Measurements from ENCODE around the gene CTDSP2. TPM values are rescaled to one million over a fixed set of nuclear protein-coding genes. Genes with fewer than 3 reads are reported as not detected.
"Not testable (repeated sequence)": the region's sequence is repeated elsewhere in the genome, so short reads cannot be mapped to it uniquely, and the experiment has no call there.

The CTDSP2 gene
- total RNA-seq, 1 experiment from 2014 or later, result 43.6 TPM

- no peak for DNase-seq (ENCODE audit: extremely low read depth, low read depth)
These were observed 36.5 kb upstream of the CTDSP2 start for GRCh38 chr12:57883057-57883456.

- no peak for DNase-seq (ENCODE audit: extremely low read depth, low read depth)
These were observed 36.0 kb upstream of the CTDSP2 start for GRCh38 chr12:57882575-57882974.

GRCh38 chr12:57881475-57881874 lies 34.9 kb upstream of the CTDSP2 start:
- DNase-seq (ENCODE audit: extremely low read depth, low read depth), result no peak

- not testable (repeated sequence) for DNase-seq (ENCODE audit: extremely low read depth, low read depth)
These were observed 34.5 kb upstream of the CTDSP2 start for GRCh38 chr12:57881035-57881434.

- DNase-seq (ENCODE audit: extremely low read depth, low read depth), result no peak
These were observed 31.3 kb upstream of the CTDSP2 start for GRCh38 chr12:57877876-57878275.

- no peak for DNase-seq (ENCODE audit: extremely low read depth, low read depth)
These were observed 29.4 kb upstream of the CTDSP2 start for GRCh38 chr12:57875753-57876547.

- DNase-seq (ENCODE audit: extremely low read depth, low read depth), result no peak
These were observed 27.9 kb upstream of the CTDSP2 start for GRCh38 chr12:57874166-57875108.

GRCh38 chr12:57872362-57872761 lies 25.8 kb upstream of the CTDSP2 start:
- DNase-seq (ENCODE audit: extremely low read depth, low read depth), result no peak

GRCh38 chr12:57869927-57870318 lies 23.4 kb upstream of the CTDSP2 start:
- DNase-seq (ENCODE audit: extremely low read depth, low read depth), result no peak

- no peak for DNase-seq (ENCODE audit: extremely low read depth, low read depth)
These were observed 22.9 kb upstream of the CTDSP2 start for GRCh38 chr12:57869298-57869926.

GRCh38 chr12:57868851-57869268 lies 22.3 kb upstream of the CTDSP2 start:
- no peak for DNase-seq (ENCODE audit: extremely low read depth, low read depth)

- DNase-seq (ENCODE audit: extremely low read depth, low read depth), result no peak
These were observed 21.7 kb upstream of the CTDSP2 start for GRCh38 chr12:57868221-57868620.

GRCh38 chr12:57866308-57867019 lies 19.9 kb upstream of the CTDSP2 start:
- no peak for DNase-seq (ENCODE audit: extremely low read depth, low read depth)

GRCh38 chr12:57865084-57865751 lies 18.7 kb upstream of the CTDSP2 start:
- peak; percentile 70 for DNase-seq (ENCODE audit: extremely low read depth, low read depth)

- no peak for DNase-seq (ENCODE audit: extremely low read depth, low read depth)
These were observed 18.0 kb upstream of the CTDSP2 start for GRCh38 chr12:57864442-57865083.

- no peak for DNase-seq (ENCODE audit: extremely low read depth, low read depth)
These were observed 17.1 kb upstream of the CTDSP2 start for GRCh38 chr12:57863676-57864075.

- DNase-seq (ENCODE audit: extremely low read depth, low read depth), result no peak
These were observed 15.4 kb upstream of the CTDSP2 start for GRCh38 chr12:57861967-57862366.

GRCh38 chr12:57860883-57861282 lies 14.4 kb upstream of the CTDSP2 start:
- not testable (repeated sequence) for DNase-seq (ENCODE audit: extremely low read depth, low read depth)

GRCh38 chr12:57859121-57859520 lies 12.6 kb upstream of the CTDSP2 start:
- no peak for DNase-seq (ENCODE audit: extremely low read depth, low read depth)

Data from NCI-H460 (cell line).